Smooth muscle cell (in vitro differentiated cells): ENCODE measurements around the gene SCGB3A2. TPM values are rescaled to one million over a fixed set of nuclear protein-coding genes. Genes with fewer than 3 reads are reported as not detected.
A peak's percentile ranks its signal among the peaks of the same experiment; 100 is the strongest.

Experiments used
- DNase-seq: peaks from one replicate; lab custom pipeline; 2025; ENCODE audit not compliant: unreplicated experiment; lab: John Stamatoyannopoulos, UW
- H2AFZ ChIP-seq: fragments of 200-600 bp; sonication (generic); 2 replicates; pipeline ENCODE4 v1.6.0; 2016; ENCODE audit warnings: antibody characterized with exemption, low read depth, mild to moderate bottlenecking
- H3F3A ChIP-seq: fragments of 200-600 bp; sonication (generic); 2 replicates; pipeline ENCODE4 v1.6.0; 2017; ENCODE audit warnings: antibody characterized with exemption, low read depth
- H3K27ac ChIP-seq: fragments of 200-600 bp; sonication (generic); 2 replicates; pipeline ENCODE4 v1.5.1; 2016; ENCODE audit warnings: low read depth, mild to moderate bottlenecking
- H3K27me3 ChIP-seq: fragments of 200-600 bp; sonication (generic); 2 replicates; pipeline ENCODE4 v1.6.1; 2016; ENCODE audit warnings: low read depth, mild to moderate bottlenecking
- H3K36me3 ChIP-seq: fragments of 200-600 bp; sonication (generic); 2 replicates; pipeline ENCODE4 v1.5.1; 2016; ENCODE audit warnings: low read depth
- H3K4me1 ChIP-seq: fragments of 200-600 bp; sonication (generic); 2 replicates; pipeline ENCODE4 v1.5.1; 2016; ENCODE audit warnings: low read depth
- H3K4me2 ChIP-seq: fragments of 200-600 bp; sonication (generic); 2 replicates; pipeline ENCODE4 v1.6.0; 2016; ENCODE audit warnings: mild to moderate bottlenecking
- H3K4me3 ChIP-seq: fragments of 200-600 bp; sonication (generic); 2 replicates; pipeline ENCODE4 v1.5.1; 2016; ENCODE audit warnings: mild to moderate bottlenecking
- H3K79me2 ChIP-seq: fragments of 200-600 bp; sonication (generic); 2 replicates; pipeline ENCODE4 v1.6.0; 2016; ENCODE audit warnings: low read depth, mild to moderate bottlenecking
- H3K9ac ChIP-seq: fragments of 200-600 bp; sonication (generic); 2 replicates; pipeline ENCODE4 v1.6.0; 2016; ENCODE audit warnings: low read depth
- H3K9me3 ChIP-seq: fragments of 200-600 bp; sonication (generic); replicated peaks from 2 replicates; pipeline ENCODE4 v1.5.1; 2016; ENCODE audit warnings: low read depth
- H4K20me1 ChIP-seq: fragments of 200-600 bp; sonication (generic); 2 replicates; pipeline ENCODE4 v1.6.0; 2016; ENCODE audit warnings: low read depth
- WGBS: methylation state at CpG from one replicate; pipeline ENCODE4 v1.1.7; 2016; ENCODE audit warnings: low lambda C conversion rate; 5-methylcytosine and 5-hydroxymethylcytosine counted together
- polyA plus RNA-seq: library from polyadenylated mRNA; unstranded; fragments of >200 nt; fragmentation: Nextera tagmentation; extraction: Ambion mirVana; gene quantifications from 2 replicates; pipeline ENCODE4 v1.2.1, GENCODE V29; 2016
- total RNA-seq: library from RNA; depleted of rRNA; stranded (reverse); fragments of >200 nt; gene quantifications from 2 replicates; pipeline ENCODE4 v1.2.3, GENCODE V29; 2014
- TF ChIP-seq, protein P1 (sequence below): fragments of 200-600 bp; sonication (generic); IDR thresholded peaks from 2 replicates; pipeline ENCODE4 v1.5.1; 2017; ENCODE audit warnings: borderline replicate concordance, mild to moderate bottlenecking, antibody characterized with exemption; ENCODE audit not compliant: insufficient read depth, poor library complexity, severe bottlenecking

SCGB3A2 gene
- total and polyA plus RNA-seq, 2 experiments from 2014 or later: 2.3 to 3.9 TPM

DNA sequence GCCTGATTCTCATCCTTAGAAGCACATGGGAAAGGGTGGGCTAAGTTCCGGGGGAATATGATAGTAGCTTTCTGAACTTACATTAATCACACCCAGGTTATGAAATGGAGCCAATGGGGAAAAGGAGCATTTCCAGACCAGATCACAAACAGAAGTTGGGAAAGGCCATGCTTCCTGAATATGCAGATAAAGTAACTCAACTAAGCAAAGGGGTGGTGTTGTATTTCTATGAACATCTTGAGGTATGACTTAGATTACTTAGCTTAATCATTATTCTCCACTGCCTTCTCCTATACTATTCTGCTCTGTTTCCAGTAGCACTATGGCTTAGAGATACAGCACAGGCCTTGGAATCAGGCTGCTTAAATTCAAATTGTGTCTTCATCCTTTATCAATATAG lies 17.4 kb downstream of the SCGB3A2 start:
- Histone ChIP-seq H3K9me3 (no peaks in the 10 kb centered on the region), H3K4me1 (no peaks in the 10 kb centered on the region), H3K4me3 (no peak overlapping the region), H3K27me3 (peaks cover 32% of the 10 kb centered on the region), H3K36me3 (no peaks in the 10 kb centered on the region), H3K27ac (no peak overlapping the region), H3F3A (no peaks in the 10 kb centered on the region), H3K9ac (no peak overlapping the region), H3K79me2 (no peaks in the 10 kb centered on the region), H2AFZ (no peak overlapping the region), H4K20me1 (no peaks in the 10 kb centered on the region), H3K4me2 (no peak overlapping the region)
- 95% methylated on average over 1 of the region's 1 CpG for WGBS
- TF ChIP-seq, protein P1, sequence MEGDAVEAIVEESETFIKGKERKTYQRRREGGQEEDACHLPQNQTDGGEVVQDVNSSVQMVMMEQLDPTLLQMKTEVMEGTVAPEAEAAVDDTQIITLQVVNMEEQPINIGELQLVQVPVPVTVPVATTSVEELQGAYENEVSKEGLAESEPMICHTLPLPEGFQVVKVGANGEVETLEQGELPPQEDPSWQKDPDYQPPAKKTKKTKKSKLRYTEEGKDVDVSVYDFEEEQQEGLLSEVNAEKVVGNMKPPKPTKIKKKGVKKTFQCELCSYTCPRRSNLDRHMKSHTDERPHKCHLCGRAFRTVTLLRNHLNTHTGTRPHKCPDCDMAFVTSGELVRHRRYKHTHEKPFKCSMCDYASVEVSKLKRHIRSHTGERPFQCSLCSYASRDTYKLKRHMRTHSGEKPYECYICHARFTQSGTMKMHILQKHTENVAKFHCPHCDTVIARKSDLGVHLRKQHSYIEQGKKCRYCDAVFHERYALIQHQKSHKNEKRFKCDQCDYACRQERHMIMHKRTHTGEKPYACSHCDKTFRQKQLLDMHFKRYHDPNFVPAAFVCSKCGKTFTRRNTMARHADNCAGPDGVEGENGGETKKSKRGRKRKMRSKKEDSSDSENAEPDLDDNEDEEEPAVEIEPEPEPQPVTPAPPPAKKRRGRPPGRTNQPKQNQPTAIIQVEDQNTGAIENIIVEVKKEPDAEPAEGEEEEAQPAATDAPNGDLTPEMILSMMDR: no peak
- DNase-seq: no peak

DNA sequence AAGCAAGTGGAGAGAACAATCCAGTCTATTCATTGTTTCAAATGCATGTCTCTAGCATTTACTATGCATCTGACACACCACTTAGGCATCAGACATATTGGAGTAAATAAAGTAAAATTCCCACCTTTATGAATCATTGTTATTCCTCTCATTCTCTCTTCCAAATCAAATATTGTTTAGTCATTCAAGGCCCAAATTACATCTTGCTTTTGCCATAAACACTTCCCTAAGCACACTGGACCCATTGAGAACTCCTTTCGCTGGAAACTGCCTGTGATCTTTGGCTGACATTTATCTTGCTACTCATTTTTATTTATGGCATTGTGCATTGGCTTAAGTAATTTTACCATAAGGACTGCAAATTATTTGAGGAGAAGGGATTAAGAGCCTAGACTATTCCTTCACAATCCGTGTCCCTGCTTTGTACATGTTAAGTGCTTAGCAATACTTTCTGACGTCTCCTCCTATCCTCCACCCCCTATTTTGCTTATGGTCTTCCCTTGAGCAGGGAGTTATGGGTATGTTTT lies 20.4 kb downstream of the SCGB3A2 start:
- Histone ChIP-seq H3K4me3 (no peak overlapping the region), H3K27ac (peak overlapping the region; percentile 92), H4K20me1 (no peaks in the 10 kb centered on the region), H3K79me2 (no peaks in the 10 kb centered on the region), H3K4me1 (no peaks in the 10 kb centered on the region), H2AFZ (no peak overlapping the region), H3K4me2 (no peak overlapping the region), H3K36me3 (no peaks in the 10 kb centered on the region), H3K9ac (no peak overlapping the region), H3K9me3 (no peaks in the 10 kb centered on the region), H3F3A (peaks cover 4% of the 10 kb centered on the region), H3K27me3 (peaks cover 10% of the 10 kb centered on the region)
- WGBS: 72% methylated on average over 3 of the region's 3 CpGs
- DNase-seq: no peak
- TF ChIP-seq, protein P1: no peak

DNA sequence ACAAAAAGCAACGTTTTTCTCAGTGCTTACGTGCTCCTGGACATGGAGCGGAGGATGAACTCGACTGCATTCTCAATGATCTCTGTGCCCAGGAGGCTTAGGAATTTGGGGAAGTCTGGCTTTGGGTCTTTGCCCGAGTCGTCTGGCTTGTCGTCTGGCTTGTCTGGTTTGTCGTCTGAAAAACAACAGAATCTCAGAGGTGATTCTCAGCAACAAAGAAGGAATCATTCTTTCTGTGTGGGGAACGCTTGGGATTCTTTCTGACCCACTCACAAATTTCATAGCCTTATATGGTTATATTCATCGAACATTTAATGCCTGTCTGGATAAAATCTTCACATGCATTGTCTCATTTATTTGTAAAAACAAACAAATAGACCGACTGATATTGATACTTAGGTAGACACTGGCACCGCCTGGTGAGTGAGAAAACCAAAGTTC lies 23.1 kb downstream of the SCGB3A2 start:
- Histone ChIP-seq H3F3A (peaks cover 4% of the 10 kb centered on the region), H2AFZ (peak overlapping the region; percentile 80), H3K4me2 (peak overlapping the region; percentile 60), H4K20me1 (no peaks in the 10 kb centered on the region), H3K9me3 (no peaks in the 10 kb centered on the region), H3K36me3 (no peaks in the 10 kb centered on the region), H3K27ac (peak overlapping the region; percentile 92), H3K9ac (peak overlapping the region; percentile 66), H3K4me1 (no peaks in the 10 kb centered on the region), H3K4me3 (no peak overlapping the region), H3K27me3 (peaks cover 10% of the 10 kb centered on the region), H3K79me2 (no peaks in the 10 kb centered on the region)
- DNase-seq: no peak
- TF ChIP-seq, protein P1: no peak
- WGBS: 23% methylated on average over 12 of the region's 12 CpGs

DNA sequence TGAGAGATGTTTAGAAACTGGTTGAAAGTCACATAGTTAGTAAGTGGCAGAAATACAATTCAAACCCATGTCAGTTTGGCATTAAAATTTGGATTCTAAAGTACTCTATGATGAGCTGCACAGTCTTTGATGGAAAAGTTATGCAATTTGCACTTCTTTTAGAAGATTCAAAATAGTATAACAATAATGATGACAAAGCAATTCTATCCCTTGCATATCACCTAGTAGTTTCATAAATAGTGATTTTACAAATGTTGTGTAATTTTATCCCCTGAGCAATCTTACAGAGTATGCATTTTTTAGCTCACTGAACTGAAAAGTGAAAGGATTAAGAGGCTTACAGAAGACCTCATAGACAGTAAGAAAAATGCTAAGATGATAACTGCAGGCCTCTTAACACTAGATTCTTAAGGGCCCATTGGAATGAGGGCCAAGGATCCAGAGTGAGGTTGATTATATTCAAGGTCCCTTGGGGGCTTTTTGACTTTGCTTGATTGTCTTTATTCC lies 24.2 kb downstream of the SCGB3A2 start:
- Histone ChIP-seq H3K27me3 (peaks cover 6% of the 10 kb centered on the region), H3F3A (peaks cover 4% of the 10 kb centered on the region), H3K27ac (peak overlapping the region; percentile 92), H2AFZ (no peak overlapping the region), H3K4me3 (no peak overlapping the region), H4K20me1 (no peaks in the 10 kb centered on the region), H3K9me3 (no peaks in the 10 kb centered on the region), H3K36me3 (no peaks in the 10 kb centered on the region), H3K79me2 (no peaks in the 10 kb centered on the region), H3K9ac (no peak overlapping the region), H3K4me1 (no peaks in the 10 kb centered on the region), H3K4me2 (peak overlapping the region; percentile 60)
- TF ChIP-seq, protein P1: no peak
- no peak for DNase-seq
